Globus pallidus (tissue), 1 donor: ENCODE data around the gene IL21R.

Experiments used
- DNase-seq: peaks from one replicate; pipeline ENCODE4 v3.0.0-alpha.2; 2015; ENCODE audit warnings: low spot score

The IL21R gene

GRCh38 chr16:27486344-27486743 lies 84.4 kb downstream of the IL21R start:
- DNase-seq, result no peak

- no peak for DNase-seq
Measured at GRCh38 chr16:27486760-27487159, 84.8 kb downstream of the IL21R start.

- no peak for DNase-seq
Measured at GRCh38 chr16:27489421-27489820, 87.4 kb downstream of the IL21R start.

DNA sequence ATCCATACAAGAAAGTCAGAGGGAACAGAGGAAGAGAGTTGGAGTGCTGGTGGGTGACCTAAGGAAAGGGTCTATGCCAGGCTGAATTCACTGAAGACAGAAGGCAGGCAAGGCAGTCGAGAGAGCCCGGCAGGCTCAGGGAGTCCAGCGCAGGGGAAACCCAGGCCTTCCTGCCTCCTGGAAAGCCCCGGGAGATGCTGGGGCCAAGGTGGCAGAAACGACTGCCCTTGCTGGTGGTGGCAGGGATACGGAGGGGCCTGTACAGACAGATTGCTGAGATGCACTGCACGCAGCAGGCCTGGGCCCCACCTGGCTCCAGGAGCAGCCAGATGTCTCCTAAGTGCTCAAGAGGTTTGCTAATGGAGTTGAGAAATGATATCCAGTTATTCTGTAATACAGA lies 87.9 kb downstream of the IL21R start:
- DNase-seq, result no peak

DNA sequence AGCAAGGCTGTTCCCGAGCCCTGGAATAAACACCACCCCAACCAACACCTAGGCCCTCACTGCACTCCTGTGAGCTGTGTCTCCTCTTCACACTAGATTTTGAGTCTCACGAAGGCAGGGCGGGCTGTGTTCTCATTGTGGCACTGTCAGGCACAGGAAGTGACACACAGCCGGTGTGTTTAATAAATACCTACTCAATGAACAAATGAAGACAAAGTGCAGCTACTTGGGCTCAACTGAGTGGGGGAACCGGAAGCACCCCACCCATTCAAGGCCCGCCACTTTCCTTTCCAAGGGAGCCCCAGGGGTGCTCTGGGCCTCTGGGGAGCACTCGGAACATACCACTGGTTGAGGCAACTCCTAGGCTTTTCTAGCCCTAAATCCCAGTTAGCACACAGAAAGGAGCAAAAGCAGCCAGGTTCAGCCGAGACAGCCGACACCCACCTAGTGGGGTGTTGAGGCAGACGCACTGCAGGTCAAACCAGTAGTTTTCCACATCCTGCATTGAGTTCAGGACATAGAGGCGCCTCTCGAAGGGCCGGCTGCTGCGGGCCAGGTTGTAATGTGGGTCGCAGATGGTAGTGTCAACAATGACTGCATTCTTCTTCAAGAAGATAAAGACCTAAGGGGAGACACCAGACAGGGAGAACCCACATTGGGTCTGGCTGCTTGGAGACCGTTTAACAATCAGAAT lies 90.1 kb downstream of the IL21R start:
- no peak for DNase-seq

DNA sequence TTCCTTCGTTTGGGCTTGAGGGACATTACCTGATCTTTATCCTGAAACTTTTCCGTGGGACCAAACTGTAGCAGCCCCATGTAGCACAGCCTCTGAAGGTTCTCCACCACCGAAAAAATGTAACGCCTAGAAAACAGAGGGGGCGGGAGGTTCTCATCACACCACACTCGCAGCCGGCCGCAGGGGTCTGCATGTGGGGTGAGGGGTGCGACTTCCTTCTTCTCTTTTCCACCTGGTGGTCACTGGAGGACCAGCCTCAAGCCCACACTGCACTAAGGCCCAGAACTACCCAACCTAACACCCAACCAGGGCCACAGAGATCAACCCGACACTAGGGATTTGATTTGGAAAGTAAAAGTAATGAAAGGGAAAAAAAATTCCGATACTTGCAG lies 90.6 kb downstream of the IL21R start:
- DNase-seq, result no peak

- no peak for DNase-seq
Measured at GRCh38 chr16:27495191-27495590, 93.2 kb downstream of the IL21R start.

DNA sequence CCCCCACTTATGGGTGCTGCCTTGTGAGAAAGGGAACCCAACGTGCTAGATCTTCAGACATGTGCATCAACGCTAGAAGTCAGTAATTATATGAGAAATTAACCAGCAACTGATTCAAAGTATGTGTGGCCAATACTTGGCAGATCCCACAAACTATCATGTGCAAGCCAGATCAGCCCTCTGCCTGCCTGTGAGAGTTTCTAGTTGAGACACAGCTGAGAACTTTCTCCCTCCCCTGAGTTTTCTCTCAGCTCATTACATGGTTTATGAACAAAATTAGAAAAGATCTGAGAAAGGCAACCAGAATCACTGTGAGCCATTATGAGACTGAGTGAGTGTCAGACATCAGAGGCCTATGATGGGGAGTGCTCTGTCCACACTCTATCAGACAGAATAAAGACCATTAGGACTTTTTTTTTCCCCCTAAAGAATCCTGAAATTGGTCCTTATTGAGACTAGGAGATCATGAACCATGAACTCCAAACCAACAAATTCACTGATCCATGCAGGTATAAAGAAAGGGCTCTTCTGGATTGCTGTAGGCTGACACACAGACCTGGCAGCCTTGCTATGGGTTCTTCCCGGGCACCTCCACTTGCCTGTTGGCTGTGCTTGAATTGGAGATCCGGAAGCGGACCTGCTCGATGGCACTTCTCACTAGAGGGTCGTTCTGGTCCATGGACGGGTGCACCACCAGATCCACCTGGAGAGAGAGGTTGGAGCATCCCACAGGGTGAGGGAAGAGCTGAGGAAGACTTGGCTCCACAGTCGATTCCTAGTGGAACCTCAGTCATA lies 96.3 kb downstream of the IL21R start:
- DNase-seq, result no peak

DNA sequence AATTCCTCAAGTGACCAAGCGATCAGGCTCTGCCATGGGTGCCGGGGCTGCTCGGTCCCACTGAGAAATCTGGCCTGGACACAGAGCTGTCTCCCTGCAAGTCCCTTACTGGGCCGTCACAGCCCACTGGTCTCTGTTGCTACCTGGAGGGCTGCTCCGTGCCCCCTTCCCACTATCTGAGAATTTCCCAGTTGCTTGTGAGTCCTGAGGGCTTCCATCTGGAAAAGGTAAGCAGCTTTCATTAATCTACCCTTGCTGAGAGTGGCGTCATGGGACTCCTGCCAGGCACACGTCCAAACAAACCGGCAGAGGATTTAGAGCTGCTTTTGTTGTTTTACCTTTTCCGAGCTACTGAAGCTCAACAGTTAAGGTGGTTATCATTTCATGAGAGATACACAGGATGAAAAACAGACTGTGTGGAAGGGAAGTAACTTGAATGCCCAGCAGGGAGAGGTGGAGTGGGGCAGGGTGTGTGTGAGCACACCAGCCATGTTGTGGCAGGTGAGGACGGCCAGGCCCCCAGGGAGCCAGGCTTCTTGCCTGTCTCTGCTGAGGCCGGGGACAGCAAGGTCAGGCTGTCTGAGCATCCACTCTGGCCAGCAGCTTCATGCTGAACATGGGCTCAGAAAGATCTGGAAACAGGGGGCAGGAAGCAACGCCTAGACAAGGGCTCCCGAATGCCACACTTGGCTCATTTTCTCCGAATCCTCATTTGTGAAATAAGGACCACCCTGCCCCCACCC lies 97.1 kb downstream of the IL21R start:
- DNase-seq, result no peak

GRCh38 chr16:27499659-27500055 lies 97.7 kb downstream of the IL21R start:
- DNase-seq, result peak; percentile 35

DNA sequence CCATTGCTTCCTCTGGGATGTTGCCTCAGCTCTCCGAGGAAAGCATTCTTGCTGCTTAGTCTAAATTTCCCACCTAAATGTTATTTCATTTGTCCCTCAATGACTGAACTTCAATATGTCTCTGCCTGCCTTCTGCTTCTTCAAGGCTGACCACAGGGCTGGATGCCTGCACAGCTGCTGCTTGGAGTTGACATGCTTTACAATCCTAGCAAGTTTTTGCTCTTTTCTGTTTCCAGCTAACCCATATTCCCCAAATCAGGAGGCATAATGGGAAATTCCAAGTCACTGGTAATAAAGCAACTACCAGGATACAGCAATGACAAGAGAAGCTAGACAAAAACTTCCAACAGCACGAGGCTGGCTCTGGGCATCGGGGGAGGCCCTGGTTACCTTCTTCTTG lies 98.8 kb downstream of the IL21R start:
- DNase-seq, result no peak
